Femur (tissue), 1 donor: Measurements from ENCODE around the gene GABRP.
"Not testable (repeated sequence)": the region's sequence is repeated elsewhere in the genome, so short reads cannot be mapped to it uniquely, and the experiment has no call there.

ENCODE experiments used
- DNase-seq: peaks from one replicate; pipeline ENCODE4 v3.0.0-alpha.2; 2017

Gene GABRP, protein sequence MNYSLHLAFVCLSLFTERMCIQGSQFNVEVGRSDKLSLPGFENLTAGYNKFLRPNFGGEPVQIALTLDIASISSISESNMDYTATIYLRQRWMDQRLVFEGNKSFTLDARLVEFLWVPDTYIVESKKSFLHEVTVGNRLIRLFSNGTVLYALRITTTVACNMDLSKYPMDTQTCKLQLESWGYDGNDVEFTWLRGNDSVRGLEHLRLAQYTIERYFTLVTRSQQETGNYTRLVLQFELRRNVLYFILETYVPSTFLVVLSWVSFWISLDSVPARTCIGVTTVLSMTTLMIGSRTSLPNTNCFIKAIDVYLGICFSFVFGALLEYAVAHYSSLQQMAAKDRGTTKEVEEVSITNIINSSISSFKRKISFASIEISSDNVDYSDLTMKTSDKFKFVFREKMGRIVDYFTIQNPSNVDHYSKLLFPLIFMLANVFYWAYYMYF

DNA sequence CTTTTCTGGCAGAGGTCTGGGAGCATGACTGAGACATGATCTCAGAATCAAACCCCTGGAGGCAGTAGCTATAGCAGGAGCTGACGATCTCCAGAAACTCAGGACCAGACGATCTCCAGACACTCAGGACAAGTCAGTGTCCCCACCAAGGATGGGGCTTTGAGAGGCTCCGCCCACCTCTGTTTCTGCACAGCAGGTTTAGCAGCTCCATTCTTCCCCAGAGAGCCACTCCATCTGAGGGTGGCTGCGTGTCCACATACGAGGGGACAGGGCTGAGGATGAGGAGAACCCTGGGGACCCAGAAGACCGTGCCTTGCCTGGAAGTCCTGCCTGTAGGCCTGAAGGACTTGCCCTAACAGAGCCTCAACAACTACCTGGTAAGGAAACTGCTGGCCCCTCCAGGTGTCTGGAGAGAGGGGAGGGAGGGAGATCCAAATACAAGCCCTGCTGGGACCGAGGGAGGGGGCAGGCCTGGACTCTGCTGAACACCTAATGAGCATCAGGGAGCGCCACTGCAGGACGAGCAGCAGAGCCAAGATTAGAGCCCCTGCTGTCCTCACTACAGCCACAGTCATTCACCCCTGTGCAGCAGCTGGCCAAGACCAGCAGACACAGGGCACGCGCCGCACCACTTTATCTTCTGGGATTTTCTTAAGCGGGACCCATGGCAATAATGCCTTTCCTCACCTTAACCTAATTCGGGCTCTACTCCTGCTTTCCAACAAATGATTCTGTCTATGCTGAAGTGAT, at the start of gene GABRP:
Gene GABRP (plus strand): TSS at position 228 of the 750 bp plus-strand sequence. CDS start 4,891 bp downstream, outside the sequence.
- no peak for DNase-seq

DNA sequence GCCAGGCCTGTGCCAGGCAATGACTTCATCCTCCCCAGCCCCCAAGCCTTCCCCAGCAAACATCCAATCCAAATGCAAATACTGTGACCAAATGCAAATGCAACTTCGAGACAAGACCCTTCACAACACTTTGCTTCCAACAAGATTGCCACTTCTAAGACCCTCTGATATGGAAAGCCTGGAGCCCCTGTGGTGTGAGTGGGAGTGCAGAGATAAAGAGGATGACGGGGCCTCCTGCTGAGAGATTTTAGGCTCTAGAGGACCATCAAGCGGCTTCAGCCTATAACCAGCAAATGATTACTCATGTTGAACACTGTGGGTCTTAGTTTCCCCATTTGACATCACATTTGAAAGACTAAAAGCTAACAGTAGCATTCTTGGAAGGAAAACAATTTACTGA, 46.6 kb upstream of the GABRP start:
- no peak for DNase-seq

DNA sequence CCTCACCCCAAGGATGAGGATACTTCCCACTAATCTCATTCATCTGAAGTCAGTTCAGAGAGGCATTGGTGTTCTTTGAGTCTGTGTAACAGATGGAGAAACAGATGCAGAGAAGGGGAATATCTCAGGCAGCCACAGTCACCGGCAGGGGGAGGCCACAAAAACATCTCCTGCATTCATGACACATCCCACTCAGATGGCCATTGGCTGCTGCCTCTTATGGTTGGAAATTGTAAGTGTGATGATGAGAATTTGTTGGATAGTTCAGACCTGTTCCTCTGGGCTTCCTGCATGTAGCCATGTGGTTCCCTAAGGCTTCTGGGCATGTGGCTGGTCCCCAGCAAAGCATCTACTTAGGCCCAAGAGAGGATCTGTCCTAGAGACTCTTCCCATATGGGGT, 45.9 kb upstream of the GABRP start:
- DNase-seq: no peak

DNA sequence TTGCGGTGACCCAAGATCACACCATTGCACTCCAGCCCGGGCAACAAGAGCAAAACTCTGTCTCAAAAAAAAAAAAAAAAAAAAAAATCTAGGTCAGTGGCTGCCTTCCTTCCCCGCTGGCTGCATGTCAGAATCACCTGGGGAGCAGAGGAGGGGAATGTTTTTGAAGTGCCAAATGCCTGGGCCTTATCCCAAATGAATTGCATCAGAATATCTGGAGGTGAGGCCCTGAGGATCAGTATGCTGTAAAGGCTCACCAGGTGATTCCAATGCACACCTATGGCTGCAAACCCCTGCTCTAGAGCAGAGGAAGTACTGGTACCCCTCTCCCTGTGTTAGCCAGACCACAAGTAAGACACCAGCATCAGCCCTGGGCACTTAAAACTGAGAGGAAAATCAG, 44.7 kb upstream of the GABRP start:
- DNase-seq: no peak

DNA sequence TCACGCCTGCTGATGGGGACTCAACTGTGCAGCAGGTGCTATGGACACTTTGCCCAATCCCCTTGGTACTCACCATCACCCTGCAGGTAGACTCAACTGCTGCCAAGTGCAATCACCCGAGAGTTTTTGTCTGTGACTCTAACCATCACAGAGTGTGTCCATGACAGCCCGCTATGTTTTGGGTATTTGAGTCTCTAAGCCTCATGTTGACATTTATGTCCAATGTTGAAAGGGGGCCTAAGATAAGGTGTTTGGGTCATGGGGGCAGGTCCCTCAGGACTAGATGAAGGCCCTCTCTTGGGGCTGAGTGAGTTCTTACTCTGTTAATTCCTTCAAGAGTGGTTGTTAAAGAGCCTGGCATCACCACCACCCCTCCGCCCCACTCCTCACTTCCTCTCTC, 44.1 kb upstream of the GABRP start:
- DNase-seq: no peak

DNA sequence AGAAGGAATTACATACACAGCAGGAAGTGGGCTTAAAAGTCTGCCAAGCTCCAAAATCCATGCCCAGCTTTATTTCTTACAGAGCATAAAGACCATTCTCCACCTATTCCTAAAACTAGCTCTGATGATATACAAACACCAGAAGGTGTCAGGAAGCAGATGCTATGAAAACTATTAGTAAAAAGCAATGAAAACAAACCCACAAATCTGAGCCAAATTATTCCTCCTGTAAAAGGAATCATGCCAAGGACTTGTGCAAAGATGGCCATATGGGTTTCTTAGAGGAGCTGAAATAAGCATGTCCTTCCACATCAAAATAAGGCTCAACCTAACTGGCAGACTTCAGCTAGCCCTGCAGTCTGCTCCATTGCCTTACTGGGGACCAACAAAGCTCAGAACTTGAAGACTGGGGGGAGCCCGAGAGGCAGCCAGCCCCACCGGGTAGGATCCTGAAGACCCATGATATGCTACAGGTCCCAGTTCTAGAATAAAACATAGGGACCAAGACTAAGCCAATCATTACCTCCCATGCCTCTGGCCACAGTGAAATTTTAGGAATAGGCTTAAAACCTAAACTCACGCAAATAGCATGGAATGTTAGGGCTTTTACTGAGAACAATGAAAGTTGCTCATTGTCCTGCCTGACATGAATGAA, 42.8 kb upstream of the GABRP start:
- no peak for DNase-seq

DNA sequence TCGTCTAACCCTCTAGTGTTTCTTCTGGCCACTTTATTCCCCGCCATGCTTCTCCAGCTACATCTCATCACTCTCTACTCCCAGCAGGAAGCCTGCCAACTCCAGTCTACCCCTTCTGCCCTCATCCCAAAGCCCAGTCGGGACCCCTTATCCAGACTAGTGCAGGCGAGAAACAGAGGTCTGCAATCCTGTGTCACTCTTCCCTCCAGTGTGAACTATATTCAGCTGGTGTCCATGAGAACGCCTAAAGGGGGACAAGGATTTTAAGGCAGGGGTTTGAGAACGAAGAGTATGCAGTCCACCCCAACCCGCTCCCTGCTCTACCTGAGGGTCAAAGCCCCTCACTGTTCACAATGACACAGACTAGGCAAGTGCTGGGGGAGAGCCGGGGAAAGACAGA, 41.7 kb upstream of the GABRP start:
- DNase-seq: no peak

DNA sequence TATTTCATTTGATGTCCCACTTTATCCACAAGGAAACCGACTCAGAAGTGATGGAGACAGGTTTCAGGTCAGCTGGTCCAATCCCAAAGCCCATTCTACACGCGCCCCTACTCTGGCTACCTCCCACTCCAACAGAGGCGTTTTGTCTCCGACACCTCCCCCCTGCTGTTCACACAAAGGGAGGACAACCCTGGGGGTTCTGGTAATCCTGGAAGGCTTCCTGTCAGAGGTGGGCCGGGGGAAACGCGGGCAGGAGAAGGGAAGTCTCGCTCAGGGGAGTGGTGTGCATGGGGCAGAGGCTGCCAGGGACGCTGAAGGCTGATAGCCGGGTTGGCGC, 39.7 kb upstream of the GABRP start:
- DNase-seq: no peak

DNA sequence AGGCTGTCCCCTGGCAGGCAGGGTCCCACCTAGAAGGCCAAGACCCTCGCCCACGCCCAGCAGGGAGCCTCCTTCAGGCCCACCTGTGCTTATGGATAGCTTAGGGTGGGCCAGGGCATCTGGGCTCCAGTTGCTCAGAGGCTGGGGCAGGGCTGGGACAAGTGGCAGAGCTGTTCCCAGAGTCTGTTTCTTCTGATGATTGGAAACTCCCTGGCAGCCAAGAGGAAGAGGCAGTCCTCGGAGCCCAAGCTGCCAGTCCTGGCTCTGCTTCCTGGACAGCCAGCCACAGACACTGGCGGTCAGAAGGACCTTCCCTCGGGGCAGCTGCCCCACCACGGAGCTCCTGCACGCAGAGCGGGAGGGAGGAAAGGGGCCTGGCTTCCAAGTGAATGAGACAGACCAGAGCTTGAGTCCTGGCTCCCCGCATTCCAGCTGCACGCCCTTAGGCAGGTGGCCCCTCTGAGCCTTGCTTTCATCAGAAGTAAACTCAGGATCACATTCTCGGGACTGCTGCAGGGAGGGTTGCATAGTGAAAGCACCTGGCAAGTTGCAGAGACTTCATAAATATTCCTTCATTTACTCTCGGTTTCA, 37.9 kb upstream of the GABRP start:
- DNase-seq: peak; percentile 53

DNA sequence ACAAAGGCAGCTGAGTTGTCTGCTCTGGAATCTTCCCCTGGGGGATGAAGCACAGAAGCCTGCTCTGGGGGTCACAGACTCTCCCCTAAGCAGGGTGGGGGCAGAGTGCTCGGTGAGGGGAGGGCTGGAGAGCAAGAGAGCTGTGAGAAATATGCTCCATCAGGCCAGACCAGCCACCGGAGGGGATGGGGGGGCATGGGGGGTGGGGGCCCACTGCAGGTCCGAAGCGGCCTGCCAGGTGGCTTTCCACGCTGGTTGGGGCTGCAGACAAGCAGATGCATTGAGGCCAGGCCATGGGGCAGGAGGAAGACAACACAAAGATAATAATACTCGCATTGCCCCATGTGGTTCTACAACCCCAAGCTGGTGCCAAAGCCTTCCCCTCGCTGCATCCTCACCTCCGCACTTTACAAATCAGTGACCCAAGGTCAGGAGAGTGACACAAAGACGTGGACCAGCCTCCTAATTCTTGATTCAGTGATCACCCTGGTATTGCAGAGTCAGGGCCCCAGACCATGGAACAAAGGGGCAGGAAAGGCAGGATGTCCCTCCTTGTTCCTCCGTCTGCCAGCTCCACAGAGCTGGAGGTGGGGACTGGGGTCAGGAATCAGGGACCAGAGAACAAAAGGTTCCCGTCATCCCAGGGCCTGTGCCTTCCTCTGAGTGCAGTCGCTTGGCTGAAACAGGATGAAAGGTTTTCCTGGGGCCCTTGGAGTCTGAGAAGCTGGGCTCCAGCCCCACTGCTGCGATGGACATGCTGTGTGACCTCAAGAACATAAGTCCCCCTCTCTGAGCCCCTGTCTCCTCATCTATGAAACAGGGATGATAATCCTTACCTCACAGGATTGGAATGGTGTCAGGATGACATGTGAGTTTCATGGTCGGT, 37.2 kb upstream of the GABRP start:
- DNase-seq: no peak

DNA sequence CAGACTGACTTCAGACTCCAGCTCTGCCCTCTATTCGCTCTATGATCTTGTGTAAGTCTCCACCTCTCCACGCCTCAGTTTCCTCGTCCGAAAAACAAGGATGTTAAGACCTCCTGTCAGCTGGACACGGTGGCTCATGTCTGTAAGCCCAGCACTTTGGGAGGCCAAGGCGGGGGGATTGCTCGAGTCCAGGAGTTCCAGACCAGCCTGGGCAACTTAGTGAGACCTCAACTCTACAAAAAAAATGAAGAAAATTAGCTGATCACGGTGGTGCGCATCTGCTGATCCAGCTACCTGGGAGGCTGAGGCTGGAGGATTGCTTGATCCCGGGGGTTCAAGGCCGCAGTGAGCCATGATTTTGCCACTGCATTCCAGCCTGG, 36.6 kb upstream of the GABRP start:
- no peak for DNase-seq

DNA sequence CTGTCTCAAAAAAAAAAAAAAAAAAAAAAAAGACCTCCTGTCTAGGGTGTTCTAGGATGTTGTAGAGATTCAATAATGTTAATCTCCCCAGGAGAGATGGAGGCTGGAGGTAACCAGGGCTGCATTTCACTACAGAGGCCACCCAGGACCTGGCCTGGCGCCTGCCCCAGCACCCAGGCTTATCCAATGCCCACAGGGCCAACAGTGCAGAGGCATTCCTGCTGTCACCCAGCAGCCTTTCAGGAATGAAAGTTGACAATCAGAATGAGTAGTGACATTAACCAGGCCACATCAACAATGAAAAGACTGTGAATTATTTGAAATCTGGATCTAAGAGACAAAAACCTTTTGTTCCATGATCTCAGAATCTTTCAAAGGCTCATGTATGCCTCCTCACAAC, 36.2 kb upstream of the GABRP start:
- DNase-seq: no peak

DNA sequence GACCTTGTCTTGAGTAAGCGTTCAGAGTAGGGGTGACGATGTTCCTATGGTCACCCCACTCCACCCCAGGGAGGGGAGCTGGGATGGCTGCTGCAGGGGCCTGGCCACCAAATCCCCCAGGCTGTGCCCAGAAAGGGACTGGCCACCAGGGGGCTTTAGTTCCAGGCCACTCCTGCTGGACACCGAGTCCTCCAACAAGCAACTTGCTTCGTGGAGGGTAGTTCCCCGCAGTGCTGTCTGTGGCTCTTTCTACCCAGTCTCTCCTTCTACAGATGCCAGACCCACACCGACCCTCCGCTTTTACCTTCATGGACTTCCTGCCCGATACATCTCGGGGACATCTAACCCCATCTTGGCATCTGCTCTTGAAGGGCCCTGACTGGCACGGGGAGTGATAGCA, 35.7 kb upstream of the GABRP start:
- no peak for DNase-seq

DNA sequence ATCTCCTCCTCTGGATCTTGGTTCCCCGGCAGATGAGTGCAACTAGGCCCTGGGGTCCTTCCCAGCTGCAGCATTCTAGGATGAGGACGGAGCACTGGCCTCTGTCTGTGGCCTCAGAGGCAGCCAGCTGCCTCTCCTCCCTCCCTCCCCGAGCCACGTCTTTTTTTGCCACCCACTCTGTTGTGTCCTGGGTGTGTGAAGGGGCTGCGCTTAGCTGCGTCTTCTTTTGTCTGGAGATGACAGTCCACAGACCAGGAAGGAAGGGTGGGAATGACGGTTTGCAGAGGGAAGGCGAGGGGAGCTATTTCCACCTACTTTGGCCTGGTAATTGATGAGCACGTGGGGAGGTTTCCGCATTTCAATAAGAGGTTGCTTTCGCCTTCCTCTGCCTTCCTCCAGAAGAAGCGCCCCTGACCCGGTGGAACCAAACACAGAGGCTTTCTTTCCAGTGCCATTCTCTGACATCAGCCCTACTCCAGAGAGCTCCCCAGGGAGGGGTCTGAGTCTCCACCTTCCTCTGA, 34.5 kb upstream of the GABRP start:
- peak; percentile 66 for DNase-seq

DNA sequence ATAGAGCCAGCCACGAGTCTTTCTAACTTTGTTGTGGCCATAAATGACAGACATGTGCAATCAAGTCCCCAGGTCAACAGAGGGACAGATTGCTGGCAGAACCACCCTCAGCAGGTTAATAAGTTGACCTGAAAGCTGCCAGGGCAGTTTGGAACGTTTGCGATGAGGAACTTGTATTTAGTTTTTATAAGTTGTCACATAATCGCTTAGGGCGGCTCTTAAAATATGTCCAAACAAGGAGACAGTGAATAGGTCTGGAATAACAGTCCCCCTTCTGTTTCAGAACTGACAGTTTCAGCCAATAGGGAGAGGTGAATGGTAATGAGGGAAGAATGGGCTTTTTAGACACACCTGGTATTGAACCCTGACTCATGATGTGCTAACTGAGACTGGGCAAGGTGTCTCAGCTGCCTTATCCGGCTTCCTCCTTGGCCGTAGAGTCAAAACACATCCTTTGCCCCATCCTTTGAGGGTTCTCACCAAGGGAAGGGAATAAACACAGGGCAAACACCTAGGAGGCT, 33.6 kb upstream of the GABRP start:
- DNase-seq: no peak

DNA sequence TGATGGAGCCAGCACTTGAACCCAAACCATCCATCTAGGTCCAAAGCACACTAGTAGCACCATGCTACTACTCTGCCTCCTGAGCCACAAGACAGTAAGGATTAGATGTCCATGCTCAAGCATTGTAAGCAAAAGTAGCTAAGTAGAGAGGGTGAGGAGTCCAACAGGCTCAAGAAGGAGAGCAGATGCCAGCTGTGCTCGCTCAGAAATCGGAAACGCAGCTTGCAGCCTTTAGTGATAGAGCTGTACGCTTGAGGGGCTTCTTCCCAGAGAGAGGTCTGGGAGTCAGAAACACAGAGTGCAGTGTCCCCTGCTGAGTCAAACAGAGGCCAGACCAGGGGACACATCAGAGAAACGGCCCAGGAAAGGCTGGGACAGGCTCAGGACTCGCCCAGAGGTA, 32.7 kb upstream of the GABRP start:
- DNase-seq: no peak

DNA sequence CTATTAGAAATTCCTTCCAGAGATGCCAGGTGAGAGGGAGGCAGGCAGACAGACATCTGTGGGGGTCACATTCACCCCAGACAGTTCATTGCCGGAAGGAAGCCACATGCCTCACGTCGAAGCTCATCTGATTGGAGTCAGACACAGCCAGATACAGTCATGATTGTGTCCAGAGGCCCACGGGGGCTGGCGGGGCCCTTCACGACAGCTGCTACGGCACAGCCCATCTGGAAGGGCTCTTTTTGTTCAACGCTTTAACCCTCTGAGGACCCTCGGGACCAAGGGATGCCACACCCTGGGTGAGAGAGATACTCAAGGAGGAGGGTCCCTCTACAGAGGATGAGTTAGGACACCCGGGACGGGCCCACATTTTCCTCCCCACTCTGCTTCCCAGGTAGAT, 31.9 kb upstream of the GABRP start:
- DNase-seq: no peak

DNA sequence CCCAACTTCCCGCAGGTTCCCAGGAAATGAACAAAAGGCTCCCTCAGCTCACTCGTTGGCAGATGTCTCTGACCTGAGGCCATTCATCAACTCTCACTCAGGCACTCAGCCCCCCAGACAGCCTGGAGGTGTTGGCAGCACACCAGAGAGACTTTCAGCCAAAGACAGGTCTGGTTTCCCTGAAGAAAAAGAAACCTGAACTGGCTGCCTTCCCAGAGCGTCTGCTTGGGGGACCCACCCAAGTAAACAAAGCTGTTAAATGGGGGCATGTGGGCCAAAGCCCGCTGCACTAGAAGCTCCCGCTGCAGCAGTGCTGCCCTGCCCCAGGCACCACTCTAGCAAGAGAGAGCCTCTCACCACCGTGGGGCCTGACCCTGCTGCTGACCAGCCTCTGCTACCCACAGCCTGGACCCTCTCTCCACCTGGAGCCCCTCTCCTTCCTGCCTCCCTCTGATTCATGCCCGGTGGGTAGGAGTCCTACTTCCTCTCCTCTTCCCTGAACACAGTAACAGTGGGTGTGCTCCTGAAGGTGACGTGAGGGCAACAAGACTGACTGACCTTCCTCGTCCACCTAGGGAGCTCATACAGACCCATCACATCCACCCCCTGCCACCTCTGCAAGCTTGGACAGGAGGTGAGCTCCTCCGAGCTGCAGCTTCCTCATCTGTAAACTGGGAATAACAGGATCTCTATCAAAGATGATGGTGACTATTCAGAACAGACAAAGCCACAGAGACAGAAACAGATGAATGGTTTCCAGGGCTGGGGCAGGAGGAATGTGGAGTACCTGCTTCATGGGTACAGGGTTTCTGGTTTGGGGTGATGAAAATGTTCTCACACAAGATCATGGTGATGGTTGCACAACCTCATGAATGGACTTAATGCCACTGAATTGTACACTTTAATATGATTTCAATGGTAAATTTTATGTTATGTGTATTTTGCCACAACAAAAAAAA, 31.0 kb upstream of the GABRP start:
- no peak for DNase-seq

DNA sequence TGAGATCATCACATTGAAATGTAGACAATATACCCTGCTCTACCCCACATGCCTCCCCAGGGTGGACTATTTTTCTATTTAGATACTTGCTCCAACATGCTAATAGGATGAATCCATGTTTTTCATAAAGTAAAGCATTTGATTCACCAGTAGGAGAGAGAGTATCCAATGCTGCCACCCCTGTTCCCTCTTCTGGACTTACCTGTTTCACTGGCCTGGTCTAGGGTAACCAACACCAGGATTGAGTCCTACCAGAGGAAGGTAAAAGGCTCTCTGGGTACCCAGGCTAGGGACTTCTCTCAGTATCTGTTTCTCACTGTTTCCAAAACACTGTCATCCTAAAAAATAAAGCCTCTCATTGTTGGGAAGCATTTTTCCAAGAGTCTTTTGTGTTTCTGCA, 30.2 kb upstream of the GABRP start:
- no peak for DNase-seq

DNA sequence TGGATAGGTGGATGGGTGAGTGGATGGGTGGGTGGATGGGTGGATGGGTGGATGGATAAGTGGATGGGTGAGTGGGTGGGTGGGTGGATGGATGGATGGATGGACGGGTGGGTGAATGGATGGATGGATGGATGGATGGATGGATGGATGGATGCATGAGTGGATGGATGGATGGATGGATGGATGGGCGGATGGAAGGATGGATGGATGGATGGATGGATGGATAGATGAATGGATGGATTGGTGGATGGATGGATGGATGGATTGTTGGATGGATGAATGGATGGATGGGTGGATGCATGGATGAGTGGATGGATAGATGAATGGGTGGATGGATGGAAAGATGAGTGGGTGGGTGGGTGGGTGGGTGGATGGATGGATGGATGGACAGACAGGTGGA, 29.0 kb upstream of the GABRP start:
- DNase-seq: not testable (repeated sequence)
